ENCODE results near the gene RAB27A. TPM values are rescaled to one million over a fixed set of nuclear protein-coding genes. Genes with fewer than 3 reads are reported as not detected.
A peak's percentile ranks its signal among the peaks of the same experiment; 100 is the strongest.

RAB27A gene
- total RNA-seq, 1 donor from 2014 or later: 17.8 TPM

DNA sequence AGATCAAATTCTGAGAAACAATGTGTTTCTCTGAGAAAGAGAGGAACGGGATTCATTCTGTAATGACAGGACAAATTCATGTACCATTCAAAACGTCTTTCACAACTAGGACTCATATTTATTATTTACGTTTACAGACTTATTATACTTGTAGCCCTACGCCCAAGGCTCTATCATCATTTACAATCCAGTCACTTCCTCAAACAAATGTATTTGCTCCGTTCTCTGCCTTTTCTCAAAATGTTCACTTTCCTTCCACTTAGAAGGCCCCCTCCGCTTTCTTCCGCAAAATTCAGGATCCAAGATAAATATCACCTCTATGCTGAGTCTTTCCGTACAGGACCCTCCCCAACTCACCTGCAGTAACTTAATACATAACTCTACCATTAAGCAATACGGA lies 93.6 kb downstream of the RAB27A start:
- FAIRE-seq: no peak
- H3K27ac ChIP-seq (ENCODE audit: low read depth, low read length): peak overlapping the region; percentile 94
- H3K4me1 Mint-ChIP-seq (ENCODE audit: low read depth, unreplicated experiment): peaks cover 20% of the 10 kb centered on the region

DNA sequence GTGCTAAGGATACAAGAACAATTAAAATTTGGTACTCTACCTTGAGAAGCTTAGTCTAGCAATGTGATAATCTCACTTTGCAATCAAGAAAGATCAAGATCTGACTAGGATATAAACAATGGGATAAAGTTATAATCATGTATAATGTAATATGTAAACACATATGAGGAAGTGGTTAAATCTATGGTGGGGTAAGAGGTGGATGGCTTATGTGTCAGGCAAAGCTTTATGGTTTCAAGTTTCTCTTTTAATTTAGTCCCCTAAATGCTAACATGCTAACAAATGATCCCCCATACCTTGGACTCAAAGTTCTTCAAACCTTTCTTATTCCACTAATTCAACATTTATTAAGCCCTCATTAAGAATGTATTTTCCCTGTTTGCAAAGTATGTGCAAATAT lies 95.4 kb downstream of the RAB27A start:
- Mint-ChIP-seq H3K4me3 (ENCODE audit: unreplicated experiment) (no peak overlapping the region), H3K36me3 (ENCODE audit: low read depth, unreplicated experiment) (peaks cover 5% of the 10 kb centered on the region), H3K9me3 (ENCODE audit: unreplicated experiment) (no peaks in the 10 kb centered on the region), H3K4me1 (ENCODE audit: low read depth, unreplicated experiment) (peaks cover 20% of the 10 kb centered on the region), H3K27ac (ENCODE audit: unreplicated experiment) (no peak overlapping the region), H3K27me3 (ENCODE audit: low read depth, unreplicated experiment) (no peaks in the 10 kb centered on the region)
- peaks cover 21% of the 10 kb centered on the region for H3K36me3 ChIP-seq (ENCODE audit: insufficient read depth, low read length)
- H3K27me3 ChIP-seq (ENCODE audit: insufficient read depth, low read length): no peaks in the 10 kb centered on the region
- no peak for TF ChIP-seq EZH2 (IDR thresholded peaks at IDR 0.05; ENCODE audit: insufficient read depth, low read length)
- H3K9me3 ChIP-seq (ENCODE audit: insufficient read depth, low read depth, low read length): no peaks in the 10 kb centered on the region
- peak overlapping the region; percentile 96 for H3K9ac ChIP-seq (ENCODE audit: low read length)
- no peak overlapping the region for H3K4me3 ChIP-seq (ENCODE audit: insufficient read depth, low read depth, low read length)
- peaks cover 46% of the 10 kb centered on the region for H4K20me1 ChIP-seq (ENCODE audit: insufficient read depth, low read length)
- no peak overlapping the region for H2AFZ ChIP-seq (ENCODE audit: low read depth, low read length)
- H3K4me2 ChIP-seq (ENCODE audit: low read length): peak overlapping the region; percentile 91
- FAIRE-seq: no peak
- H3K79me2 ChIP-seq (ENCODE audit: insufficient read depth, low read length): peaks cover 72% of the 10 kb centered on the region
- no peak for DNase-seq (ENCODE audit: low read depth)
- peaks cover 11% of the 10 kb centered on the region for H3K4me1 ChIP-seq (ENCODE audit: insufficient read depth, low read length)
- H3K27ac ChIP-seq (ENCODE audit: low read depth, low read length): no peak overlapping the region

More for the DNA sequence above, 93.6 kb downstream of the RAB27A start:
- Histone ChIP-seq H3K9ac (ENCODE audit: low read length) (peak overlapping the region; percentile 96), H3K79me2 (ENCODE audit: insufficient read depth, low read length) (peaks cover 57% of the 10 kb centered on the region), H3K9me3 (ENCODE audit: insufficient read depth, low read depth, low read length) (no peaks in the 10 kb centered on the region), H2AFZ (ENCODE audit: low read depth, low read length) (no peak overlapping the region), H3K27me3 (ENCODE audit: insufficient read depth, low read length) (no peaks in the 10 kb centered on the region), H3K4me3 (ENCODE audit: insufficient read depth, low read depth, low read length) (peak overlapping the region; percentile 89), H3K4me1 (ENCODE audit: insufficient read depth, low read length) (peaks cover 11% of the 10 kb centered on the region), H3K4me2 (ENCODE audit: low read length) (peak overlapping the region; percentile 91), H4K20me1 (ENCODE audit: insufficient read depth, low read length) (peaks cover 46% of the 10 kb centered on the region), H3K36me3 (ENCODE audit: insufficient read depth, low read length) (peaks cover 14% of the 10 kb centered on the region)
- Mint-ChIP-seq H3K4me3 (ENCODE audit: unreplicated experiment) (no peak overlapping the region), H3K27ac (ENCODE audit: unreplicated experiment) (no peak overlapping the region), H3K36me3 (ENCODE audit: low read depth, unreplicated experiment) (peaks cover 3% of the 10 kb centered on the region), H3K27me3 (ENCODE audit: low read depth, unreplicated experiment) (no peaks in the 10 kb centered on the region), H3K9me3 (ENCODE audit: unreplicated experiment) (no peaks in the 10 kb centered on the region)
- TF ChIP-seq, protein P1, sequence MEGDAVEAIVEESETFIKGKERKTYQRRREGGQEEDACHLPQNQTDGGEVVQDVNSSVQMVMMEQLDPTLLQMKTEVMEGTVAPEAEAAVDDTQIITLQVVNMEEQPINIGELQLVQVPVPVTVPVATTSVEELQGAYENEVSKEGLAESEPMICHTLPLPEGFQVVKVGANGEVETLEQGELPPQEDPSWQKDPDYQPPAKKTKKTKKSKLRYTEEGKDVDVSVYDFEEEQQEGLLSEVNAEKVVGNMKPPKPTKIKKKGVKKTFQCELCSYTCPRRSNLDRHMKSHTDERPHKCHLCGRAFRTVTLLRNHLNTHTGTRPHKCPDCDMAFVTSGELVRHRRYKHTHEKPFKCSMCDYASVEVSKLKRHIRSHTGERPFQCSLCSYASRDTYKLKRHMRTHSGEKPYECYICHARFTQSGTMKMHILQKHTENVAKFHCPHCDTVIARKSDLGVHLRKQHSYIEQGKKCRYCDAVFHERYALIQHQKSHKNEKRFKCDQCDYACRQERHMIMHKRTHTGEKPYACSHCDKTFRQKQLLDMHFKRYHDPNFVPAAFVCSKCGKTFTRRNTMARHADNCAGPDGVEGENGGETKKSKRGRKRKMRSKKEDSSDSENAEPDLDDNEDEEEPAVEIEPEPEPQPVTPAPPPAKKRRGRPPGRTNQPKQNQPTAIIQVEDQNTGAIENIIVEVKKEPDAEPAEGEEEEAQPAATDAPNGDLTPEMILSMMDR (IDR thresholded peaks at IDR 0.05; ENCODE audit: insufficient read depth, low read depth, low read length): no peak
- TF ChIP-seq EZH2 (IDR thresholded peaks at IDR 0.05; ENCODE audit: insufficient read depth, low read length): no peak
- no peak for DNase-seq (ENCODE audit: low read depth)

DNA sequence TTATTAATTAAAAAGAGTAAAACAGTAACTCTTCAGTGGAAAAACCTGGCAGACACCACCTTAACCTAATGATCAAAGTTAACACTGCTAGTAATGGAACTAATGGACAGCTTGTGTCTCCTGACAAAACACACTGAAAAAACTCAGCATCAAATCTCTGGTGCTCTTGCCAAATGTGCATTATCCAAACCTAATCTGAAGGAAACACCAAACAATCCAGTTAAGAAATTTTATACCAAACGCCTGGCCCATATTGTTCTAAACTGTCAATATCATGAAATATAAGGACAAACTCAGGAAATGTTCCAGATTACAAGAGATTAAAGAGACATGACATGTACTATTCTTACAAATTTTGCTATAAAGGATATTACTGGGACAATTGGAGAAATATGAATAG lies 103.3 kb downstream of the RAB27A start:
- H3K9me3 Mint-ChIP-seq (ENCODE audit: unreplicated experiment): no peaks in the 10 kb centered on the region
- H4K20me1 ChIP-seq (ENCODE audit: insufficient read depth, low read length): peaks cover 38% of the 10 kb centered on the region
- H3K27me3 ChIP-seq (ENCODE audit: insufficient read depth, low read length): no peaks in the 10 kb centered on the region
- H3K4me3 Mint-ChIP-seq (ENCODE audit: unreplicated experiment): no peak overlapping the region
- peaks cover 11% of the 10 kb centered on the region for H3K4me1 Mint-ChIP-seq (ENCODE audit: low read depth, unreplicated experiment)
- no peak for FAIRE-seq
- no peak overlapping the region for H3K9ac ChIP-seq (ENCODE audit: low read length)
- no peaks in the 10 kb centered on the region for H3K9me3 ChIP-seq (ENCODE audit: insufficient read depth, low read depth, low read length)
- H2AFZ ChIP-seq (ENCODE audit: low read depth, low read length): no peak overlapping the region
- no peak overlapping the region for H3K4me3 ChIP-seq (ENCODE audit: insufficient read depth, low read depth, low read length)
- no peak for DNase-seq (ENCODE audit: low read depth)
- H3K36me3 ChIP-seq (ENCODE audit: insufficient read depth, low read length): peaks cover 29% of the 10 kb centered on the region
- H3K27ac Mint-ChIP-seq (ENCODE audit: unreplicated experiment): no peak overlapping the region
- no peak overlapping the region for H3K4me2 ChIP-seq (ENCODE audit: low read length)
- TF ChIP-seq, protein P1 (IDR thresholded peaks at IDR 0.05; ENCODE audit: insufficient read depth, low read depth, low read length): no peak
- TF ChIP-seq EZH2 (IDR thresholded peaks at IDR 0.05; ENCODE audit: insufficient read depth, low read length): no peak
- no peaks in the 10 kb centered on the region for H3K27me3 Mint-ChIP-seq (ENCODE audit: low read depth, unreplicated experiment)
- no peaks in the 10 kb centered on the region for H3K4me1 ChIP-seq (ENCODE audit: insufficient read depth, low read length)
- peaks cover 67% of the 10 kb centered on the region for H3K79me2 ChIP-seq (ENCODE audit: insufficient read depth, low read length)
- peaks cover 10% of the 10 kb centered on the region for H3K36me3 Mint-ChIP-seq (ENCODE audit: low read depth, unreplicated experiment)
- H3K27ac ChIP-seq (ENCODE audit: low read depth, low read length): no peak overlapping the region

Measured in astrocyte (in vitro differentiated cells and primary cell).